ENCODE data around the gene MRPS2. TPM values are rescaled to one million over a fixed set of nuclear protein-coding genes. Genes with fewer than 3 reads are reported as not detected.

Gene MRPS2
- total and polyA plus RNA-seq, 9 of the 15 experiments (the other 6 are each of a cell fraction or from before 2014, with no cell fraction given), result 8.0 to 167 (median 81.3) TPM

GRCh38 chr9:135468854-135469521 is 31.5 kb upstream of the MRPS2 start (continued):
- TF ChIP-seq HIVEP1 (CRISPR knock-in tag; IDR thresholded peaks at IDR 0.05), result no peak
- TF ChIP-seq LCOR (CRISPR knock-in tag; IDR thresholded peaks at IDR 0.05), result no peak
- no peak for TF ChIP-seq ZKSCAN1 (IDR thresholded peaks at IDR 0.05; ENCODE audit: low read depth, low read length)
- peak; percentile 86 for TF ChIP-seq GATAD2B (IDR thresholded peaks at IDR 0.05; ENCODE audit: borderline replicate concordance)
- TF ChIP-seq MXD1 (CRISPR knock-in tag; IDR thresholded peaks at IDR 0.05; ENCODE audit: borderline replicate concordance, poor library complexity, severe bottlenecking), result no peak
- TF ChIP-seq ATF4 (CRISPR knock-in tag; IDR thresholded peaks at IDR 0.05), result no peak
- TF ChIP-seq SAFB (IDR thresholded peaks at IDR 0.05; ENCODE audit: borderline replicate concordance, low read depth, low read length), result no peak
- TF ChIP-seq IRF1 (CRISPR knock-in tag; IDR thresholded peaks at IDR 0.05; ENCODE audit: borderline replicate concordance), result no peak
- no peak for TF ChIP-seq XRCC4 (IDR thresholded peaks at IDR 0.05; ENCODE audit: extremely low read depth, insufficient read depth, insufficient read length)
- TF ChIP-seq ZFX (CRISPR knock-in tag; IDR thresholded peaks at IDR 0.05), result no peak
- TF ChIP-seq ARID4B (CRISPR knock-in tag; IDR thresholded peaks at IDR 0.05), result no peak
- no peak for TF ChIP-seq PRPF4 (IDR thresholded peaks at IDR 0.05; ENCODE audit: insufficient read depth, low read depth, low read length, poor library complexity, severe bottlenecking)
- peak; percentile 99 for TF ChIP-seq C11orf30 (IDR thresholded peaks at IDR 0.05; ENCODE audit: low read depth)
- no peak; the same call in 1 of the 2 replicates for TF ChIP-seq POLR2AphosphoS5 (IDR thresholded peaks at IDR 0.05; ENCODE audit: control insufficient read depth, insufficient read depth, low read depth, low read length)
- no peak for TF ChIP-seq ESRRA (IDR thresholded peaks at IDR 0.05; ENCODE audit: borderline replicate concordance, low read depth)
- TF ChIP-seq MTA2 (IDR thresholded peaks at IDR 0.05; ENCODE audit: low read depth), result no peak
- TF ChIP-seq YY1 (IDR thresholded peaks at IDR 0.05; ENCODE audit: borderline replicate concordance in 1 of 3, control insufficient read depth in 1 of 3, extremely low read depth in 1 of 3, insufficient read depth in 3 of 3, insufficient read length in 1 of 3, insufficient replicate concordance in 2 of 3, low read depth in 1 of 3, low read length in 2 of 3), result peak in 1 of 3 experiments; percentile 51
- no peak for TF ChIP-seq ZNF384 (IDR thresholded peaks at IDR 0.05; ENCODE audit: low read depth, low read length)
- TF ChIP-seq GTF2F1 (IDR thresholded peaks at IDR 0.05; ENCODE audit: low read depth, low read length), result no peak
- no peak for TF ChIP-seq STAG1 (CRISPR knock-in tag; IDR thresholded peaks at IDR 0.05; ENCODE audit: borderline replicate concordance)
